Activated B cell treated with CpG ODN at 0.5 μM for 24 hours (primary cell): ENCODE results near the gene UBL7. TPM values are rescaled to one million over a fixed set of nuclear protein-coding genes. Genes with fewer than 3 reads are reported as not detected.

Experiments used
- ATAC-seq: fragments of 200-7000 bp; cut with Tn5 transposase; one replicate; pipeline ENCODE4 v1.10.0; 2021; ENCODE audit warnings: low read depth, mild to moderate bottlenecking, moderate library complexity
- CTCF ChIA-PET: fragments of 350-600 bp; sonication (Branson Sonifier 250); formaldehyde crosslinking; loops from one replicate; lab custom pipeline; 2021; ENCODE audit warnings: antibody characterized with exemption; lab: Charles Lee
- POLR2A ChIA-PET: fragments of 350-600 bp; sonication (Branson Sonifier 250); formaldehyde crosslinking; loops from one replicate; lab custom pipeline; 2021; ENCODE audit warnings: antibody characterized with exemption; lab: Charles Lee
- DNase-seq: peaks from one replicate; pipeline ENCODE4 v3.0.0; 2022
- H3K27ac Mint-ChIP-seq: one replicate; pipeline ENCODE4 v1.8.0; 2020; ENCODE audit warnings: mixed read lengths
- H3K27me3 Mint-ChIP-seq: one replicate; pipeline ENCODE4 v1.8.0; 2021; ENCODE audit warnings: mixed read lengths
- H3K36me3 Mint-ChIP-seq: one replicate; pipeline ENCODE4 v1.8.0; 2021; ENCODE audit warnings: low read depth, mixed read lengths
- H3K4me1 Mint-ChIP-seq: one replicate; pipeline ENCODE4 v1.8.0; 2021; ENCODE audit warnings: mixed read lengths
- H3K4me3 Mint-ChIP-seq: one replicate; pipeline ENCODE4 v1.8.0; 2020; ENCODE audit warnings: mild to moderate bottlenecking, mixed read lengths
- H3K9me3 Mint-ChIP-seq: one replicate; pipeline ENCODE4 v1.8.0; 2020; ENCODE audit warnings: mixed read lengths
- intact Hi-C: fragments of 100-400 bp; cut with micrococcal nuclease; formaldehyde crosslinking; loops from one replicate; pipeline ENCODE4 v1.15.1; 2024
- total RNA-seq: library from RNA; stranded (reverse); gene quantifications from 2 replicates; pipeline ENCODE4 v1.2.3, GENCODE V29; 2022
- TF ChIP-seq, protein P1 (sequence below): fragments of 200-600 bp; IDR thresholded peaks from one replicate; pipeline ENCODE4 v1.8.0; 2022; ENCODE audit warnings: antibody characterized with exemption, mild to moderate bottlenecking

The UBL7 gene
- total RNA-seq, 1 donor from 2014 or later = 48.8 TPM

DNA sequence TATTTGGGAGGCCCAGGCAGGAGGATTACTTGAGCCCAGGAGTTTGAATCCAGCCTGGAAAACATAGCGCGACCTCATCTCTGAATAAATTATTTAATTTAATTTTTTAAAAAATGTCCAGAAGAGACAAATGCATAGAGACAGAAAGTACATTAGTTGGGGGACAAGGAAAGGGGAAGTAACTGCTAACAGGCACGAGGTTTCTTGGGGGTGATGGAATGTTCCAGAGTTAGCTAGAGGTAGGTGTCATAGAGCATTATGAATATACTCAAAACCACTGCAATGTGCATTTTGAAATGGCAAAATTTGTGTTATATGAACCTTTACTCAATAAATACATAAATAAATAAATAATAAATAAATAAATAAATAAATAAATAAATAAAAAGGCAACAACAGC, 61.9 kb downstream of the UBL7 start:
- peak overlapping the region; percentile 25 for H3K4me3 Mint-ChIP-seq
- POLR2A ChIA-PET = interaction anchor here (0.5 to 16.5 kb wide), 8 partner anchors 10 to 1231 kb away, joined by 3 to 563 read pairs (median 7); partner anchors contain the start of gene SEMA7A
- no peaks in the 10 kb centered on the region for H3K9me3 Mint-ChIP-seq
- H3K27me3 Mint-ChIP-seq = no peaks in the 10 kb centered on the region
- CTCF ChIA-PET = interaction anchor here (1.3 to 1.7 kb wide), 2 partner anchors 17 to 39 kb away, joined by 4 read pairs; no protein-coding TSS in a partner anchor
- intact Hi-C loops = no loop called here
- peaks cover 100% of the 10 kb centered on the region for H3K4me1 Mint-ChIP-seq
- H3K36me3 Mint-ChIP-seq = no peaks in the 10 kb centered on the region
- DNase-seq (no peak), ATAC-seq (no peak)
- TF ChIP-seq, protein P1, sequence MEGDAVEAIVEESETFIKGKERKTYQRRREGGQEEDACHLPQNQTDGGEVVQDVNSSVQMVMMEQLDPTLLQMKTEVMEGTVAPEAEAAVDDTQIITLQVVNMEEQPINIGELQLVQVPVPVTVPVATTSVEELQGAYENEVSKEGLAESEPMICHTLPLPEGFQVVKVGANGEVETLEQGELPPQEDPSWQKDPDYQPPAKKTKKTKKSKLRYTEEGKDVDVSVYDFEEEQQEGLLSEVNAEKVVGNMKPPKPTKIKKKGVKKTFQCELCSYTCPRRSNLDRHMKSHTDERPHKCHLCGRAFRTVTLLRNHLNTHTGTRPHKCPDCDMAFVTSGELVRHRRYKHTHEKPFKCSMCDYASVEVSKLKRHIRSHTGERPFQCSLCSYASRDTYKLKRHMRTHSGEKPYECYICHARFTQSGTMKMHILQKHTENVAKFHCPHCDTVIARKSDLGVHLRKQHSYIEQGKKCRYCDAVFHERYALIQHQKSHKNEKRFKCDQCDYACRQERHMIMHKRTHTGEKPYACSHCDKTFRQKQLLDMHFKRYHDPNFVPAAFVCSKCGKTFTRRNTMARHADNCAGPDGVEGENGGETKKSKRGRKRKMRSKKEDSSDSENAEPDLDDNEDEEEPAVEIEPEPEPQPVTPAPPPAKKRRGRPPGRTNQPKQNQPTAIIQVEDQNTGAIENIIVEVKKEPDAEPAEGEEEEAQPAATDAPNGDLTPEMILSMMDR = no peak
- H3K27ac Mint-ChIP-seq = peak overlapping the region; percentile 99

- TF ChIP-seq, protein P1 = no peak
- peak overlapping the region; percentile 99 for H3K27ac Mint-ChIP-seq
- H3K36me3 Mint-ChIP-seq = no peaks in the 10 kb centered on the region
- DNase-seq = no peak
- peaks cover 100% of the 10 kb centered on the region for H3K4me1 Mint-ChIP-seq
- intact Hi-C loops = no loop called here
- H3K27me3 Mint-ChIP-seq = no peaks in the 10 kb centered on the region
- no peak for ATAC-seq
- CTCF ChIA-PET = no interaction called here
- peak overlapping the region; percentile 11 for H3K4me3 Mint-ChIP-seq
- POLR2A ChIA-PET = interaction anchor here (0.9 to 16.5 kb wide), 6 partner anchors 9 to 63 kb away, joined by 3 to 563 read pairs (median 14); partner anchors contain the start of genes SEMA7A and UBL7
- no peaks in the 10 kb centered on the region for H3K9me3 Mint-ChIP-seq
Observed at GRCh38 chr15:74398183-74398582, 62.8 kb downstream of the UBL7 start.

GRCh38 chr15:74397239-74398068, 63.5 kb downstream of the UBL7 start:
- CTCF ChIA-PET = interaction anchor here (1.0 to 5.7 kb wide), 5 partner anchors 12 to 41 kb away, joined by 3 to 67 read pairs (median 6); no protein-coding TSS in a partner anchor
- Mint-ChIP-seq H3K27me3 (no peaks in the 10 kb centered on the region), H3K9me3 (no peaks in the 10 kb centered on the region), H3K36me3 (no peaks in the 10 kb centered on the region), H3K4me3 (peak overlapping the region; percentile 80), H3K4me1 (peaks cover 100% of the 10 kb centered on the region), H3K27ac (peak overlapping the region; percentile 99)
- POLR2A ChIA-PET = interaction anchor here (0.6 to 16.5 kb wide), 18 partner anchors 8 to 1056 kb away, joined by 3 to 563 read pairs (median 6); partner anchors contain the start of genes CSK, SEMA7A and UBL7
- DNase-seq (peak; percentile 58), ATAC-seq (peak; percentile 42)
- TF ChIP-seq, protein P1 = no peak
- intact Hi-C loops = loop anchor here (2.0 kb wide), 3 partner anchors 63 to 1055 kb away; partner anchors contain the start of gene UBL7

GRCh38 chr15:74396445-74397238, 64.3 kb downstream of the UBL7 start:
- POLR2A ChIA-PET = interaction anchor here (0.6 to 16.5 kb wide), 24 partner anchors 7 to 1057 kb away, joined by 3 to 563 read pairs (median 5); partner anchors contain the start of genes ARID3B, CLK3, CSK and SEMA7A
- Mint-ChIP-seq H3K9me3 (no peaks in the 10 kb centered on the region), H3K4me1 (peaks cover 100% of the 10 kb centered on the region), H3K27ac (peak overlapping the region; percentile 99), H3K27me3 (no peaks in the 10 kb centered on the region), H3K36me3 (no peaks in the 10 kb centered on the region), H3K4me3 (peak overlapping the region; percentile 80)
- intact Hi-C loops = loop anchor here (1.0 to 2.0 kb wide), 6 partner anchors 8 to 1056 kb away; partner anchors contain the start of gene UBL7
- CTCF ChIA-PET = interaction anchor here (0.7 to 5.7 kb wide), 6 partner anchors 13 to 42 kb away, joined by 3 to 67 read pairs (median 4); no protein-coding TSS in a partner anchor
- DNase-seq = peak; percentile 72
- TF ChIP-seq, protein P1 = no peak
- ATAC-seq = peak; percentile 66
